Left kidney (tissue), 2 donors: ENCODE measurements around the gene FCHSD1. TPM values are rescaled to one million over a fixed set of nuclear protein-coding genes. Genes with fewer than 3 reads are reported as not detected.

Experiments
- DNase-seq: peaks from one replicate; pipeline ENCODE4 v3.0.0-alpha.2; 2013
- polyA plus RNA-seq: library from polyadenylated mRNA; unstranded; fragments of 120-200 nt; gene quantifications from one replicate; pipeline ENCODE4 v1.2.1, GENCODE V29; 2013; ENCODE audit not compliant: insufficient read length

The FCHSD1 gene
- polyA plus RNA-seq, 1 donor = 17.3 TPM

DNA sequence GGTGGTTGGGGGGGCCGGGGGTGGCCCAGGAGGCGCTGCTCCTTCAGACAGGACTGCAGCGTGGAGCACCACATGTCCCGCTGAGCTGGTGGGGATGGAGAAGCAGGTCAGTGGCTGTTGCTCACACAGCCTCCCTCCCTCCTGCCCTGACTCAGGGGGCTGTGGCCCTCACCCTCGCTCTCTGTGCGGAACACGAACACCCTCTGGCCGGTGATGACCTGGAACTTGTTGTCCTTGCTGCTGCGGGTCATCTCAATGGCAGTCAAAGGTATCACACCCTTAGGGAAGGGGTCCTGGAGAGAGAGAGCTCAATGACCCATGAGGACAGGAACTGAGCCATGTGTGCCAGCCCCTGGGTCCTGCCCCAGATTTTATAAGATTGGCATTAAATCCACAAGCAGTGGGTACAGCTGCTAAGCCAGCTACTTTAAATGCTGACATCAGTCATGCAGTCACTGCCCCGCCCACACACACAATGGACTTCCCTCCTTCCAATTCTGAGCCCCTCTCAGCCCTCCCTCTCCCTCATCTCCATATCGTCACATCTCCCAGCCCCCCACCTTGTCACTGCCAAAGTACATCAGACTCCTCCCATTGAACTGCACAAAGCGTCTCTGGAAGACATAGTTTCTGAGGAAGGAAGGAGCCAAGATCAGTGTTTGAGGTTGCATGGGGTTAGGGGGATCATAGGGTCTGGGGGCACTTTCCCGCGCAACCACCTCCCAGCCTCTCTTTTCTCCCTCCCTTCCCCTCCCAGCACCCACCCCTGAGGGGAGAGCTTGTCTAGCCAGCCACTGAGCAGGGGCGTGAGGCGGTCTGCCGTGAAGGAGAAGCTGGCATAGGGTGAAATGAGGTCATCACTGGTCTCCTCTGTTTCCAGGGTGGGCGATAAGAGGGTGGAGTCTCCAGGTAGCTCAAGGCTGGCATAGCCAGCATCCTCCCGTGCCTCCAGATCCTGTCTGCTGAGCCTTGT is 21.9 kb upstream of the FCHSD1 start:
- peak; percentile 46 for DNase-seq

DNA sequence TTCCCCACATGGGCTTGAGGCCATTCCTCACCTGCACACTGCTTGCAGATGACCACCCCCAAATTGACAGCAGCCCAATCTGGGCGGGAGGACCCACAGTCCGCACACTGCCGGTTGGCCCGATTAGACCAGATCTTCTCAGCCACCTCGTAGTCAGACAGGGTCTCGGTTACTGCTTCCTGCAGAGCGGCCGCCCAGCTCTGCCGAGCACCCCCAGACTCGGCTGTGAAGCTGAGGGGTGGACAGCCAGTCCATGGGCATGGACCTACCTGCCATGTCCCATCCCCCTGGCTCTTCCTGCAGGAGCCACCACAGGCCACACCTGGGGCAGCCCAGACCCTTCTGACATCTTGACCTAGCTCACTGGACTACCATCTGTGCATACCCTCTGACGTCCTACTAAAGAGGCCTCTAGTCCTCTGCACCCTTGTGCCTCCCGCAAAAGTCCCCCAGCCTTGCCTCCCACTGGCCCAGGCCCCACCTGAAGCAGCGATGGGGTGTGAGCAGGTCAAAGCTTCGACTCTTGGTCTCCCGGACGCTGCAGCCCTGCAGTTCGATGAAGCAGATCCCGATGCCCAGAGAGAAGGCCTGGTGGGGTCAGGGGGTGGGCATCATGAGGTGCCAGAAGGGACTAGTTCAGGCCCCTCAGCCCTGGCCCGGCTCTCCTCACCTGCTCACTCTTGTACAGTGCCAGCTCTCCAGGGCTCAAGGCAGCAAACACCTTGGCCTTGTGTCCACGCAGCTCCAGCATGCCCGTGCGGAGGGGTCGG is 21.0 kb upstream of the FCHSD1 start:
- DNase-seq = no peak

- DNase-seq = no peak
Measured at GRCh38 chr5:141669520-141669919, 18.3 kb upstream of the FCHSD1 start.

DNA sequence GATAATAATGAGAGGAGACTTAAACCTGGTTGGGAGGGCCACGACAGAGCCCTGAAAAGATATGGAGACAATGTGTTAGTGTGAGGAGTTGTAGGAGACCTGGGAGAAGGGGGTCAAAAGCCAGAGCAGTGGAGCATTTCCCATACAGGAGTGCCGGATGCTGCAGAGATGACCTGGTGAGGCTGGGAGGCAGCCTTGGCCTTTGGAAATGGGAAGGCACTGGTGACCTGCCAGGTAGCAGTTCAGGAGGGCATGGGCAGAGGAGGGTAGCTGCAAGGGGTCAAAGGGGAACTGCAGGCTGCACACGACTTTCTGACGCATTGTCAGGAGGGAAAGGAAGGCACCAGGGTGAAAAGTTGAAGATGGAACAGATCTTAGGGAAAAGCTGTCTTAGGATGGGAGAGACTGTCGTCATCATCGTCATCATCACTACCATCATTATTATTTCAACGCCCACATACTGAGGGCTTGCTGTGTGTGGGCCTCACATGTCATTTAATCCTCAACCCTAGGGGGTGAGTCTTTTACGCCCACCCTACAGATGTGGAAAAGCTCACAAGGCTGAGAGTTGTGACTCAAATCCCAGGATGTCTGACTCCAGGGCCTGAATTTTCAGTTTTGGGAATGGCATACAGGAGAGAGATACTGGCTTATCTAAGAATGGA is 17.5 kb upstream of the FCHSD1 start:
- no peak for DNase-seq

GRCh38 chr5:141665995-141666940 is 15.1 kb upstream of the FCHSD1 start:
- DNase-seq = no peak

GRCh38 chr5:141664733-141665461 is 13.7 kb upstream of the FCHSD1 start:
- peak; percentile 72 for DNase-seq

- no peak for DNase-seq
Measured at GRCh38 chr5:141663506-141663905, 12.3 kb upstream of the FCHSD1 start.

DNA sequence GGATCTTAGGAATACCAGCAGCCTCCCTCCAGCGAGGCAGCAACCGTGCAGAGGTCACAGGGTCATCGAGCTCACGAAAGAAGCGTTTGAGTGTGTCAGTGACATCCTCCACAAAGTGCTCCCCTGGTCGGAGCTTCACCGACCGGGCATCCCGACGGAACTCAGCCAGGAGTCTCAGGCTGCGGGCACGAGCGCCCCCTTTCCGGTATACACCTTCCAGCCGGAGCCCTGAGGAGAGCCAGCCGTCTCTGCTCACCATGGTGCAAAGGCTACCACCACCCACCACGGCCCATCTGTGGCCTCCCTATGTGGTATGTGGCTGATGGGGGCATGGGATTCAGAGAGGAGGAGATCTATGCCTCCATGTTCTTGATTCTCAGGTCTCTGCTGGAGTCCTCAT is 10.8 kb upstream of the FCHSD1 start:
- no peak for DNase-seq

GRCh38 chr5:141657937-141658545 is 6.8 kb upstream of the FCHSD1 start:
- no peak for DNase-seq

GRCh38 chr5:141657404-141657803 is 6.2 kb upstream of the FCHSD1 start:
- no peak for DNase-seq

GRCh38 chr5:141656396-141656795 is 5.2 kb upstream of the FCHSD1 start:
- DNase-seq = no peak

DNA sequence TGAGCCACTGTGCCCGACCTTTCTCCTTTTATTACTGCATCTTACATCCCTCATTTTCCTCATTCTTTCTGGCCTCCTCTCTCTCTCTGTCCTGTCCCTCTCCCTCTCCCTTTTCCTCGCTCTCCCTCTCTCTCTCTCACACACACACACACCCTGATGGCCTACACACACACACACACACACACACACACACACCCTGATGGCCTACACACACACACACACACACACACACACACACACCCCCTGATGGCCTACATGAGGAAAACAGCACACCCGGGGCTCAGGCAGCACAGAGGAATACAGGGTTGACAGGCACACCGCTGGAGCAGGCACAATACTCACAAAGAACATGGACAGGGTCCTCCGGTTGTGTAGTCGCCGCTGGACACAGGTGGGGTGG is 3.8 kb upstream of the FCHSD1 start:
- no peak for DNase-seq

DNA sequence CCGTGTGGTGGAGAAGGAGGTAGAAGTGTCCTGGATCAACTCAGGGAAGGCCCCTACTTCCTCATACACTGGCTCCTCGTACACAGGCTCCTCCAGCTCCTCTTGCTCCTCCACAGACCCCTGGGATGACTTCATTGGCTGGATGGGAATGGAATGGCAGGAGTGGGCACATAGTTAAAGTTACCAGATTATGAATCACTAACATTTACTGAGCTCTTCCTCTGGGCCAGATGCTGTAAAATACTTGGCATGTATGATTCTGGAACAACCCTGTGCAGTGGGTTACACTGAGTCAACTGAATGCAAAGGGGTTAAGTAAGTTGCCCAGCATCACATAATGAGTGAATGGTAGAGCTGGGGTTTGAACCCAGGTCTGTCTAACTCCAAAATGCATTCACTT is 3.1 kb upstream of the FCHSD1 start:
- no peak for DNase-seq

GRCh38 chr5:141651728-141652105 is 499 bp upstream of the FCHSD1 start:
- no peak for DNase-seq

GRCh38 chr5:141649972-141650371 is 1.2 kb downstream of the FCHSD1 start:
- DNase-seq = no peak

- DNase-seq = no peak
Measured at GRCh38 chr5:141649056-141649688, 2.0 kb downstream of the FCHSD1 start.

GRCh38 chr5:141647851-141648250 is 3.4 kb downstream of the FCHSD1 start:
- DNase-seq = no peak

DNA sequence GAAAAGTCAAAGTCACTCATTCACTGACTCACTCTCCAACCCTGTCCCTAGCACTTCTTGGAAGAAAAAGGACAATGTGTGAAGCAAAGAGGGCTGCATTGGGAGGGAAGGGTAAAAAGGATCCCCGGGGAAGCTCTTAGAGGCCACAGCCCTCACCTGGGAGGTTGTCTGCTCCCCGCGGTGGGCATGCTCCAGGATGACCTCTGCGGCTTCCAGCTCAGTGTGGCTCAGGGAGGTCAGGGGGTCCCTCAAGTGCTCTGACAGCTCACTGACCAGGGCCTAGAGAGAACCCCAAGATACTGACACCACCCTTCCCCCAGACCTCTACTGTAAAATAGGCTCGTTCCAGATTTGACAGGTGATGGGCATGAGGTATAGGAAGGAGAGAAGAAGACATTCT is 4.0 kb downstream of the FCHSD1 start:
- no peak for DNase-seq

DNA sequence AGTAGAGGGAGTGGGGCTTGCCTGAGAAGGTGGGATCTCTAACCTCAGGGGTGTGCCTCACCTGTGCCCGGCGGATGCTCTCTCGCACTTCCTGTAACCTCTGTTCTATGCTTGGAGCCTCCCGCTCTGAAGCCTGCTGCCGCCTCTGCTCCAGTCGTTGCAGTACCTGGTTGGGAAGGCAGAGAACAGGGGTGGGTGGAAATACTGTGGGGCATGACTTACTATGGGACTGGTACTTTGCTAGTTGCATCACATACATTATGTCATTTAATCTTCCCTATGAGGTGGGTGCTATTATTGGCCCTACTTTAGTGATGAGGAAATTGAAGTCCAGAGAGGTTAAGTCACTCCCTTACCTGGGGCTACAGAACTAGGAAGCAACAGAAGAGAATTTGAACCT is 5.2 kb downstream of the FCHSD1 start:
- no peak for DNase-seq
